GM21526 (cell line): ENCODE data around the gene MPIG6B.

ENCODE experiments used
- ATAC-seq: cut with Tn5 transposase; IDR thresholded peaks from one replicate; pipeline ENCODE4 v1.9.1; 2021; ENCODE audit warnings: moderate library complexity; ENCODE audit not compliant: unreplicated experiment, low FRiP score

MPIG6B gene, protein sequence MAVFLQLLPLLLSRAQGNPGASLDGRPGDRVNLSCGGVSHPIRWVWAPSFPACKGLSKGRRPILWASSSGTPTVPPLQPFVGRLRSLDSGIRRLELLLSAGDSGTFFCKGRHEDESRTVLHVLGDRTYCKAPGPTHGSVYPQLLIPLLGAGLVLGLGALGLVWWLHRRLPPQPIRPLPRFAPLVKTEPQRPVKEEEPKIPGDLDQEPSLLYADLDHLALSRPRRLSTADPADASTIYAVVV

DNA sequence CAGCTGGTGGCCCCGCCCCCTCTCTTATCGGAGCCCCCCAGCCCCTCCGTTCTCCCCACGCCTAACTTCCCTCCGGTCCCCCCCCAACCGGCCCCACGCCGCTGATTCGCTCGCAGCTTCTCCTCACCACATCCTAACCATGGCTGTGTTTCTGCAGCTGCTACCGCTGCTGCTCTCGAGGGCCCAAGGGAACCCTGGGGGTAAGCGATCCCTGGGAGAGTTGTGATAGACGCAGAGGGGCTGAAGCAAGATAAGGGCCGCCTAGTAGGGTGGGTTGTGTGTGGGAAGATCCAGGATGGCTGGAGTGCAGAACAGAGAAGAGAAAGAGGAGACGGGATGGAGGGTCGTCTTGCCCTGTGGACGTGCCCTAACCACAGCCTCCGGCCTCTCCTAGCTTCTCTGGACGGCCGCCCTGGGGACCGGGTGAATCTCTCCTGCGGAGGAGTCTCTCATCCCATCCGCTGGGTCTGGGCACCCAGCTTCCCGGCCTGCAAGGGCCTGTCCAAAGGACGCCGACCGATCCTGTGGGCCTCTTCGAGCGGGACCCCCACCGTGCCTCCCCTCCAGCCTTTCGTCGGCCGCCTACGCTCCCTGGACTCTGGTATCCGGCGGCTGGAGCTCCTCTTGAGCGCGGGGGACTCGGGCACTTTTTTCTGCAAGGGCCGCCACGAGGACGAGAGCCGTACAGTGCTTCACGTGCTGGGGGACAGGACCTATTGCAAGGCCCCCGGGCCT lies at the start of gene MPIG6B:
TSS of gene MPIG6B (plus strand) at position 129 of the 735 bp plus-strand sequence. CDS start at position 140, 11 bp downstream.
- ATAC-seq, result no peak

DNA sequence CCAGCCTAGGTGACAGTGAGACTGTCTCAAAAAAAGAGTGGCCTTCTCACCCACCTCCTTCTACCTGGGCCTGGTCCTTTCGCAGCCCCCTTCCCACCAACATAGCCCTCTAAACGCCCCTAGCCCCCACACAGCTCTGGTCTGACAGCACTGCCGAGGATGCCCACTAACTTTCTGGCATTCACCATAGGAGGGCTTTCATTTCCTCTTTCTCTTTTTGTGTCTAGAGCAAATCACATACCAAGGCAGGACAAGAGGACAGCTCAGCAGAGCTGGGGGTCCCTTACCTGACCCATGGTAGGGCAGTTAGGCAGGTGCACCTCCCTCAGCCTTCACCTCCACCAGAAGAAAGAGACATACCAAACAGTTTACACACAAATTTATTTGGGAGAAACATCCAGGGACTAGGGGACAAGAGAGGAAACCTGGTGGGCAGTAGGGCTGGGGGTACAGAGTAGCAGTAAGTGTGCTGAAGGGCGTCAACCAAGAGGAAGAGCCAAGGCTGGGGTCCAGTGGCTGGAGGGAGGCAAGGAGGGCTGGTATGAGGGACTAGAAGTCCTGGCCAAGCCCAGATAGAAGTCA lies 46.8 kb upstream of the MPIG6B start:
- ATAC-seq, result no peak

DNA sequence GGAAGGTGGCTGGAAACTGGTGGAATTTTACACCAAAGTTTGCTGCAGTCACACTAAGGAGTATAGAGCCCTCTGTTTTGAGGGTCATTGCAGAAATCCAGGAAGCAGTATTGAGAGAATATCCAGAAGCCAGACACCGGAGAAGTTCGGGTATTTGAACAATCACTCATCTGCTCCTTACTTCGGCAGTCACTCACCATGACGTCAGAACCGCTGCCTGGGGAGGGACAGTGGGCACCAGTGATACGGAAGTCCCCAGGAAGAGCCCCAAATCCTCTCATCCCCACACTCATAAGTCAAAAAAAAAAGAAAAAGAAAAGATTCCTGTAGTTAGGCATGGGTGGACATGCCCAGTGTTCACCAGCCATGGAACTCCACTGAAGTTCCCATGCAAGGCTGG lies 46.3 kb upstream of the MPIG6B start:
- no peak for ATAC-seq

DNA sequence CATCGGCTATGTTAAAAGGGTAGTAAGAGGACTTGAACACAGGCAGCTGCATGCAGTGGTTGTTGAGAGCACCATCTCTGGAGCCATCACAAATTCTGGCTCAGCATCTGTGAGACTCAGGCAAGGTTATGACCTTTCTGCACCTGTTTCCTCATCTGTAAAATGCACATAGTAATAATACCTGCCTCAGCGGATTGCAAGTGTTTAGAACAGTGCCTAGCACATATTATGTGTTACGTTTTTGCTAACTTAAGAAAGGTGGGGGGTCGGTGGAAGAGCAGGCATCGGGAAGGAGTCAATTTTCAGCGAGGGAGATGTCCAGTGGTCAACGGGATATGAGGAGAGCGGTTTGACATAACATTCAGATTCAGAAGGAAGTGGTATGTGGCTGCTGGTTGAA lies 45.2 kb upstream of the MPIG6B start:
- ATAC-seq, result no peak

DNA sequence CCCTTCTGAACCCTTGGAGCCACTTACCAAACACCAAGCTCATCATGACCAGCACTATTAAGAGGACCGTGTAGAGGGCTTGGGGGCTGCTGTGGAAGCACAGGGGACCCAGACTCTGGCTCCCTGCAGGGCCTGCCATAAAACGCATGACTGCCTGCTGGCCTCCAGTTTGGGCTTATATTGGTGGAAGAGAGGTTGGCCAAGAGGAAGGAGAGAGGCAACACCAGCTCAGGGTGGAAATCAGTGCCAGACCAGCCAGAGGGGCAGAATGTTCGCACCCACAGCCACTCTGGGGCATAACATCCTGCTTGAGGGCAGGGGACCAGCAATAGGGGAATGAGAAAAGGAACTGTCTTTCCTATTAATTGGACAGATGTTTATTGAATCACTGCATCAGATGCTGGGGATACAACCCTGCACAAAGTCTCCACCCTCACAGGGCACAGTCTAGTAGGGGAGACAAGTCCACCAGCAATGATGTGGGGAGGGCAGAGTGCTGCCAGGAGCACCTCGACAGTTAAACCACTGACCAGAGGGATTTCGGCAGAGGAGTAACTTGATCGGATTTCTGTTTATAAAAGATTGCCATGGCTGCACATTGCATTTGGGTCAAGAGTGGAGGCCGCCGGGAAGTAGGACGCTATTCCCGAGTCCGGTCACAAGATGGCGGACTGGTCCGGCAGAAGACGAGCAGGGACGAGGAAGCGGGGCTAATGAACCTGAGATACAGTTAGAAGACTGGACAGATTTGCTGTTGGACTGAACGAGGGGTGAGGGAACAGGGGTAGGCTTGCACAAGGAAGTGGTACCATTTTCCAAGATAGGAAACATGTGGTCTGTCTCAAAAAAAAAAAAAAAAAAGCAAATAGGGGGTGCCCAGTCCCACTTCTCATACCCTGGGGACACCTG lies 42.7 kb upstream of the MPIG6B start, which contains the start of gene LY6G5C:
TSS of gene LY6G5C (minus strand) at position 842 of the 909 bp plus-strand sequence. CDS start at position 148, 694 bp downstream.
- ATAC-seq, result no peak

DNA sequence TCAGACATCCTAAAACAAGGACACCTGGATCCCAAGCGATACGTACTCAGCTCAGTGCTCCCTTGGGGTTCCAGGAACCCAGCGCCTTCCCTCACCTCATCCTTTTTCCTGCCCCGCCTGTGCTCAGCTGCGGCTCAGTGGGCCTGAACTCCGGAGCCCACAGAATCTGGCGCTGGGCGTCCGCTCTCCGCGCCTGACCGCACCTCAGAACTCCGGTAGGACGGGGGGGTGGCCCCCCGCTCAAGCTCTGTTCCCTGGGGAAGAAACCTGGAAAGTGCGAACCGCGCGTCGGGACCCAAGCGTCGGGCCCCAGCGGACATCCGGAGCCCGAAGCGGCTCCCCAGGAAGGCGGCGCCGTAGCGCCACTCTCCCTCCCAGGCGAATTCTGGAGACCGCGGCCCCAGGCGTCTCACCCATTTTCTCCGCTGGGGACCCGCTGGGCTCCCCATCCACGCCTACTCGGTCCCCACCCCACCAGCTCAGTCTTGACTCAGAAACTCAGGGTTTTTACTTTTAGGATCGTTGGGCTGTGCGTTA lies 42.0 kb upstream of the MPIG6B start:
- no peak for ATAC-seq

DNA sequence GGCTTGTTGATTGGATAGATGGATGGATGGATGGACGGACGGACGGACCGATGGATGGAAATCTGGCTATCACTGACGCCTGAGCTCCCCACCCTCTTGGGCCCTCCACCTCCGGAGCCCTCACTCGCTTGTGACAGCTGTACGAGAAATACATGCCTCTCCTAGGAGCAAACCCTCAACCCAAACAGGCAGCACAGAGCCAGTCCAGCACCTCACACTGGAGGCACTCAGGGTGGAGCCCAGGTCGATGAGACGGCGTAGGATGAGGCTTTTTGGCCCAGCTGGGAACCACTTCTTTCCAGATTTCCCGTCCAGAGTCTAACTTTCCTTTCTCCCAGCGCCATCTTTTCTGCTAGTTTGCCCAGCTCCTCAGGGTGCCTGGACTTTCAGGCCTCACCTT lies 39.6 kb upstream of the MPIG6B start:
- ATAC-seq, result no peak

DNA sequence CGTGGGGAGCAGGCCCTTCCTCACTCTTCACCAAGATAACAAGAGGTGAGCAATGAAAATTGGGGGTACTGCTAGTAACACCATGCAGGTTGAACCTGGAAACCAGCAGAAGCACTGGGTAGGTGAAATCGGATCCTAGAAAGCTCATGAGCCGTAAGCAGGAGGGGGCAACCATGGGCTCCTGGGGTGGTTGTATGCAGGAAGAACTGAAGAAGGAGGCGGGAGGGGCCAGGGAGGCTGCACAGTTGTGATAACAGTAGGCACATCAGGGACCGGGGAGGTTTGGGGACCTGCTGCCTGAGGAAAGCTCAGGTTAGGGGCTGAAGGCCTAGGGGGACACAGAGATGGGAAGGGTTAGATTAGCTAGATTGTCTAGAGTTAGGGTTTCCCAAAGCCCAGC lies 36.7 kb upstream of the MPIG6B start:
- no peak for ATAC-seq

DNA sequence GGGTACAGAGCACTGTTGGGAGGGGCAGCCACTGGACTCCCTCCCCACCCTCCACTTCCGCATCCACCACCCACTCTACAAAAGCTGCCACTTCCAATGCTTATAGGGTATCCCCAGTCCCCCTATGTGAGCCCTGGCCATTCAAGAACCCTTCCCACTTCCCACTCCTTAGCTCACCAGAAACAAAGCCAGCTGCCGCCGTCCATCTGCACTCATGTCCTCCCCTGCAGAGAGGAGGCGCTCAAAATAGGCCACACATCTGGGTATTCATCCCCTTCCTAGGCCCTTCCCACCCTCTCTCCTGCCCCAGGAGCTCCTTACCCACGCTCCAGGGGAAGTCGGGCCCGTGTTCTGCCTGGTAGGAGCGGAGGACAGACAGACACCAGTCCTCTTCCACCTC lies 35.9 kb upstream of the MPIG6B start:
- no peak for ATAC-seq

DNA sequence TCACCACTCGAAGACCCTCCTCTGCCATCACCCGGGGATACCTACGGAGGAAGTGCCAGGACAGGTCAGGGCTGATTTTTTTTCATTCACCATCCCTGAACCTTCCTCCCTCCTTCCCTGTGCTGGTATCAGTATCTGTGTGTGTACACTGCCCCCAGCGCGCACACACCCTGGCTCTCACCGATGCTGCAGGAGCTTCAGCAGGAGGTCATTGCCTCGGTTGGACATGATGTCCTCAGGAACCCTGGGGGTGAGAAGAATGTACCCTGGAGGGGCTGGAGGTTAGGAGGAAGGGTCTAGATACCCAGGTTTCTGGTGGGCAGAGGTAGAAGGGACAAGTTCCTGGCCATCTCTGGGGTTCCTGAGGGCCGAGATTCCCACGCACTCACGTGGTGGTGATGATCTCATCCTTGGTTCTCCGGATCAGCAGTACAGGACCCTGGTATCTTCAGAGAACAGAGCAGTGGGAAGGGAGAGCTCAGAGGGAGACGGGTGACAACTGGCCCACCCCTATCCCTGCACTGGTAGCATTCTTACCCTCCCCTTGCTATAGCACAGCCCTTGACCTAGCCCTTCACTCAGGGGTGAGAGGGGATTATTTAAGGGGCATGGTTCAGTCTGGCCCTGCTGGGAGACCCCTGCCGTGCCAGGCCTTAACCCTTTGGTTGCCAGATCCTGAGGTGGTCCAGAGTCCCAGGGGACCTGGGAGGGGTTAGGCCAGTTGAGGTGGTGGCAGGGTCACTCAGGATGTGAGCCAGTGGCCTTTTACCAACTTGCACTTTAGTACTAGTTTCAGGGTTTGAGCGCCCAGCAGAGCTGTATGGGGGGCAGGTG lies 35.1 kb upstream of the MPIG6B start:
- no peak for ATAC-seq

DNA sequence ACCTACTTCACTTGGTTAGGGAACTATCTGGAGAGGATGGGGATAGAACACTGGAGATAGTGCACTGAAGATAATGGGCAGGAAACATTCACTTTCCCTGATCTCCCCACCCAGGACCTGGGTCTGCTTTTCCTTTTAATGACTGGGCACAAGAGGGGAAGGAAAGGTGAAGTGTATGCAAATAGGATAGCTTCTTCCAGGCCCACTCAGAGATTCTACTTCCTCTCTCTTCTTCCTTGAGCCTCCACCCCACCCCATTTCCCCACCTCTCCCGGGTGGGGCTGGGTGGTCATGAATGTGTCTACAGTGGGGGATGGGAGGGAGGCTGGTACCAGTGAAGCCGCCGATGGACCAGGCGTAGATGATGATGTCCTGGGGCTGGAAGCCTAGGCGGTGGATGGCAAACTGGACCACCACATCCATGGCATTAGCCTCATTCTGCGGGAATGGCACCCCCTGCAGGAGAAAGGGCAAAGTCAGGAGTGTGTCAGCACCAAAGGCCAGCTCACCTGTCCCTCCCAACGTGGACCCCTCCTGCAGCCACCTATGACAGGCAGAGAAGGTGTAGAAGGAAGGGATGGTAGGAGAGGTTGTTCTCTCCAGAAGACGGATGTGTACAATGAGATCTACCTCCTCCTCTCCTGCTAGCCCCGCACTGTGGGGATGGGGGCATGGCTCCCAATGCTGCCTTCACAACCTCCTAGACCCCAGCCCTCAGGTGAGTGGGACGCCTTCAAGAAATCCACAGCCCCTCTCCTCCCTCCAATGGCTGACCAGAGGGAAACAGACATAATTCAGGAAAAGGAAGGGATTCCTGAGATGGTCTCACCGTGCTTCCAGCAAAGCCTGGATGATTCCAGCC lies 33.7 kb upstream of the MPIG6B start:
- ATAC-seq, result no peak

DNA sequence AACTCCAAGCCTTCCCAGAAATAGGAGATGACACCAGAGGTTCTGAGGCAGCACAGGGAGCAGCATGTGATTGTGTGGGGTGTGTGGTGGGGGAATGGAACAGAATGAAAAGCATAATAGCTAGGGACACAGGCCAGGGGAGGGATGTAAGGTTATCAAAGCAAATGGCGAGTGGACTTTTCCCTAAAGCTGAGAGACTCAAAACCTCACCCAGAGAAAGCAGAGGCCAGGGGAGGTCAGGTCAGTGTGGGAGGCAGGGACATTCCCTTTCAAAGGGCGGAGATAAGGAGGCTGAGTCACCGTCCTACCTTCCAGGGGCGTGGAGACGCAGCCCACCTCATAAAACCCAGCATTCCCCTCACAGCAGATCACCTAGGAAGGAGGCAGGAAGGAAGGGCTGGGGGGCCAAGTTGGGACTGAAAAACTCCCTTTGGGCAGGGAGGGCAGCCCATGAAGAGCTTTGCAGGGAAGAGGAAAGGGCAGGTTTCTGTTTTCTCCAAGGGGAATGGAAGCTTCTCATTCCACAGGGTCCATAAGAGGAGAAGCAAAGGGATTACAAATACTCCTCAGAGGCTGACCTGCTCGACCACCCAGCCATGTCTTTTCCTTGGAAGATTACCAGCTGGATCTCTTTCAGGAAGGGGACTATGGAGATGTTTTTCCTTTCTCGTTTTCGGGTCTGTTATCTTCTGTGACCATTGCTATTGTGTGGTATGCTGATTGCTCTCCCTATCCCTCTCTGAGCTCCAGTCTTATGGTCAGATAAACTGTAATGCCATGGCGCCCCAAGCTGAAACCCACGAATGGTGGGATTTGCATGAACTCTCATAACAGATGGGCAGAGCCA lies 32.7 kb upstream of the MPIG6B start:
- no peak for ATAC-seq

DNA sequence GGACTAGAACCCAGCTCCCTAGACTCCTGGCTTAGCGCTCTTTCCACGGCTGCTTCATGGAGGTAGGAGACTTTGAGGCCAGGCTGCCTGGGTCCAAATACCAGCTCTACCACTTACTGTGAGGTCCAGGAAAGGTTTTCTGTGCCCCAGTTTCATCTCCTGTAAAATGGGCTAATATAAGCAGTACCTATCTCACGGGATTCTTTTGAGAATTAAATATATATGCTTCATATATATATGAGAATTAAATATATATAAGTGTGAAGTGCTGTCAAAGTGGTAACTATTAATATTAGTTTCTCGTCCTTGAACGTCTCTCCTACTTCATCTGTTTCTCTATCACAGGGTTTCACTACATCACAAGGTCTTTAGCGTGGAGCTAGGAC lies 32.1 kb upstream of the MPIG6B start:
- ATAC-seq, result no peak

DNA sequence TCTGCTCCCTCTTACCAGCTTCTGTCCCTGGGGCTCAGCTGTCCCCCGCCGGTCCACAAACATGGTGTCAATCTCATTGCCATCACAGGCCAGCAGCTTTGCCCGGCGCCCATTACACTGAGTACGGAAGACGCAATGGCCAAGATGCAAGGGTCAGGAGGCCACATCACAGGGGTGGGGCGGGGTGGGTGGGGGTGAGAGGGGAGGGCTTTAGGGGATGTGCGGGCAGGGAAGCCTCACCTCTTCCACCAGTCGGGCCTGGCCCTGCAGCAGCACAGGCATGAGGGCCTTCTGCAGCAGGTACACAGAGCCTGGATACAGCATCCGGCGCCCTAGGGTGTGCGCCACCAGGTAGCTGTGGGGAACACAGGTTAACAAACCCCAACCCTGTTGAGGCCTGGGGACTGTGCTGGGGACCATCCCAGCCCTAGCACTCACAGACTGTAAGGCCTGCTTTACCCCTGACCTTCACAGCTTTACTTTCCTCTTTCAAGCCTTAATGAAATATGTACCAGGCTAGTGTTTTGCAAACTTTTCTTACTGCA lies 31.5 kb upstream of the MPIG6B start:
- ATAC-seq, result no peak

DNA sequence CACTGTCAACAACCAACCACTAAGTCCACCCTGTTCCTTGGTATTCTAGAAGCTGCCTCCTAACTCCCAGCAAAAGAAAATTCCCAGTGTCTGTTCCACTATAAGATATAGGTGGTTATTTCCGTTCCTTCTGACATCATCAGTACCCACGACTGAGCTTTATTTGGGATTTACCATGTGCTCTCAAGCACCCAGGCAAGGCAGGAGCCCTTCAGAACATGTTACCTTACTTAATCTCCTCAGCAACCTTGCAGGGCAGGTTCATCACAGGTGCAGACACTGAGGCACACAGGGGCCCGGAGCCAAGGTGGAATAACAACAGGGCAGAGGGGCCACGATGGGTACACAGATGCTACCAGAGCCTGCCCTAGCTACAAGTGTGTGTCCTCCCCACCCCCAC lies 30.8 kb upstream of the MPIG6B start:
- no peak for ATAC-seq

DNA sequence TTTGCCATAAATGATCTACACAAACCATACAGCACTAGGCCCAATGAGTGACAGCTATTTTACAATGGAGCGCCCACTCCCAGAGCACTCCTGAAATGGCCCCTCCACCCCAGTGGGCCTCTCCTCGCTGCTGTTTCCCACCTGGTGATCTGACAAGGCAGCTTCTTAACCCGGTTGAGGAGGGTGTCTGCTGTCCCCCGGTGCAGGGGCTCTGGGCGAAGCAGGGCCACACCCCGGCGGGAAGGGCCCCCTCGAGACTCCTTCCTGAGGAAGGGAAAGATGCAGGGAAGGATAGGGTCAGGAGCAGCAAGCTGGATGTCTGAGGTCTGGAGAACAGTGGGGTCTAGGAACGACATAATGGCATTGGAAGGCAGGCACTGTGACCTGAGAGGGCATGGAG lies 30.3 kb upstream of the MPIG6B start:
- no peak for ATAC-seq

DNA sequence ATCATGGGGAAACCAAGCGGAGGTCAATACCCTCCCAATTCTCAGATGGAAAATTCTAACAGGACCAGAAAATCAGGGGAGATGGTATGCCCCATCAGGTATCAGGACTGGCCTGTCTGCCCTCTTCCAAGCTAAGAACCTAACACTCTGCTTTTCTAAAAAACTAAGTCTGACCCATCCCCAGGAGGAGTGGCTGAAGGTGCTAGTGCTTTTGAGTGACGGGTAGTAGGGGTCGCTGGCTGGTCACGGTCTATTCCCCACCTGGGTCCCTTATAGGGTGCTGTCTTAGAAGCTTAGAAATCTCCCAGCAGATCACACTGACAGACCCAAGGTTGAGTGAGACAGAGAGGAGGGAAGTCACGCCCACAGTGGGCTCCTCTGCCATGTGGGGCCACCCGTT lies 29.6 kb upstream of the MPIG6B start:
- ATAC-seq, result no peak

DNA sequence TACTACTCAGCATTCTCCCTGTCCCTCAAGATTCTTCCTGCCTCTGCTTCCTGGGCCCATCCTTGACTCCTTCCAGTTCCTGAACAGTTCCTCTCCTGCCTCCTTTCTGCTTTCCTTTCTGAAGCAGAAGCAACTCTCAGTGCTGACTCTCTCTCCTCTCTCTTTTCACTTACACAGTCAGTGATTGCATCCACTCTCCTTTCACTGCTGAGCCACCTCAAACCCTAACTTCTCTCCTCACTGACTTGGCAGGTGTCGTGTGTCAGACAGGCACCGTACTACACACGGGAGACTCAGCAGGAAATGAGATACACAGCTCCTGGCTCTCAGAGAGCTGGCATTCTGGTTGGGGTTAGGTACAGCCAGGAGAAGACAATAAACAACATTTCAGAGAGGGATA lies 25.6 kb upstream of the MPIG6B start:
- no peak for ATAC-seq
